ENCODE results near the gene VASP. TPM values are rescaled to one million over a fixed set of nuclear protein-coding genes. Genes with fewer than 3 reads are reported as not detected.

Gene VASP
- polyA plus RNA-seq, 3 donors: 132 to 154 (median 144) TPM

DNA sequence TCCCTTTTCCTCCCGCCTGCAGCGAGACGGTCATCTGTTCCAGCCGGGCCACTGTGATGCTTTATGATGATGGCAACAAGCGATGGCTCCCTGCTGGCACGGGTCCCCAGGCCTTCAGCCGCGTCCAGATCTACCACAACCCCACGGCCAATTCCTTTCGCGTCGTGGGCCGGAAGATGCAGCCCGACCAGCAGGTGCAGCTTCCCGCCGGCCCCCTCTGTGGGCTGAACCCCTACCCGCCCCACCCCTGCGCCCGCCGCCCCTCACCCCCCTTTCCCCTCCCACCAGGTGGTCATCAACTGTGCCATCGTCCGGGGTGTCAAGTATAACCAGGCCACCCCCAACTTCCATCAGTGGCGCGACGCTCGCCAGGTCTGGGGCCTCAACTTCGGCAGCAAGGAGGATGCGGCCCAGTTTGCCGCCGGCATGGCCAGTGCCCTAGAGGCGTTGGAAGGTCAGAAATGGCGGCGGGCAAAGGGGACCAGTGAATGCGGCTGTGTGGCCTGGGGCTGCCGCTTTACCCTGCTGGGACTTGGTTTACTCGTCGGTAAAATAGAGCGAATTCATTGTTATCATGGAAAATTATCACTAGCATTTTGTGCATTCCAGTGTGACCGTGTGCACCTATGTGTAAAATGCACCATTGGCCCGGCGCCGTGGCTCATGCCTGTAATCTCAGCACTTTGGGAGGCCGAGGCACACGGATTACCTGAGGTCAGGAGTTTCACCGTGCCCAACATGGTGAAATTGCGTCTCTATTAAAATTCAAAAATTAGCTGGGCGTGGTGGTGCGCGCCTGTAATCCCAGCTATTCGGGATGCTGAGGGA is 10.6 kb downstream of the VASP start:
- no peak overlapping the region for H2AFZ ChIP-seq (ENCODE audit: insufficient read depth, low read depth, low read length, poor library complexity, severe bottlenecking)
- no peak overlapping the region for H3K9ac ChIP-seq (ENCODE audit: insufficient read depth, low read length, poor library complexity, severe bottlenecking)
- Mint-ChIP-seq H3K27me3 (ENCODE audit: low read depth in 3 of 3) (no peaks in the 10 kb centered on the region), H3K4me3 (no peak overlapping the region), H3K4me1 (peaks cover 71% of the 10 kb centered on the region), H3K27ac (peak overlapping the region in 6 of 7 donors; percentile 60 to 99 (median 76)), H3K36me3 (peaks cover 51 to 88% of the 10 kb centered on the region in 2 donors), H3K9me3 (no peaks in the 10 kb centered on the region)
- H3K27me3 ChIP-seq (ENCODE audit: control insufficient read depth in 2 of 2, insufficient read depth in 2 of 2, low read length in 2 of 2): no peaks in the 10 kb centered on the region
- H3K4me3 ChIP-seq (replicated peaks in 1 of 3; ENCODE audit: low read depth in 2 of 3, low read length in 3 of 3): no peak overlapping the region
- TF ChIP-seq, protein P1, sequence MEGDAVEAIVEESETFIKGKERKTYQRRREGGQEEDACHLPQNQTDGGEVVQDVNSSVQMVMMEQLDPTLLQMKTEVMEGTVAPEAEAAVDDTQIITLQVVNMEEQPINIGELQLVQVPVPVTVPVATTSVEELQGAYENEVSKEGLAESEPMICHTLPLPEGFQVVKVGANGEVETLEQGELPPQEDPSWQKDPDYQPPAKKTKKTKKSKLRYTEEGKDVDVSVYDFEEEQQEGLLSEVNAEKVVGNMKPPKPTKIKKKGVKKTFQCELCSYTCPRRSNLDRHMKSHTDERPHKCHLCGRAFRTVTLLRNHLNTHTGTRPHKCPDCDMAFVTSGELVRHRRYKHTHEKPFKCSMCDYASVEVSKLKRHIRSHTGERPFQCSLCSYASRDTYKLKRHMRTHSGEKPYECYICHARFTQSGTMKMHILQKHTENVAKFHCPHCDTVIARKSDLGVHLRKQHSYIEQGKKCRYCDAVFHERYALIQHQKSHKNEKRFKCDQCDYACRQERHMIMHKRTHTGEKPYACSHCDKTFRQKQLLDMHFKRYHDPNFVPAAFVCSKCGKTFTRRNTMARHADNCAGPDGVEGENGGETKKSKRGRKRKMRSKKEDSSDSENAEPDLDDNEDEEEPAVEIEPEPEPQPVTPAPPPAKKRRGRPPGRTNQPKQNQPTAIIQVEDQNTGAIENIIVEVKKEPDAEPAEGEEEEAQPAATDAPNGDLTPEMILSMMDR (IDR thresholded peaks at IDR 0.05): no peak
- H3K9me3 ChIP-seq (replicated peaks in 1 of 2; ENCODE audit: control insufficient read depth in 1 of 2, insufficient read depth in 1 of 2, low read length in 2 of 2): no peaks in the 10 kb centered on the region
- 94% methylated on average over 32 of the region's 50 CpGs for WGBS (ENCODE audit: insufficient coverage)
- intact Hi-C loops (cut with micrococcal nuclease): no loop called here
- no peak for DNase-seq
- H4K20me1 ChIP-seq (ENCODE audit: insufficient read depth, low read length): peaks cover 95% of the 10 kb centered on the region
- H3K79me2 ChIP-seq (ENCODE audit: insufficient read depth, low read length): peaks cover 86% of the 10 kb centered on the region
- peaks cover 57 to 67% of the 10 kb centered on the region in 2 donors for H3K36me3 ChIP-seq (replicated peaks in 1 of 2; ENCODE audit: control insufficient read depth in 1 of 2, insufficient read depth in 2 of 2, low read length in 2 of 2)
- H3K4me2 ChIP-seq (replicated peaks; ENCODE audit: extremely low read depth, low read length, poor library complexity, severe bottlenecking): no peak overlapping the region
- H3K27ac ChIP-seq (ENCODE audit: low read depth in 1 of 2, low read length in 2 of 2): no peak overlapping the region
- H3K4me1 ChIP-seq (ENCODE audit: control insufficient read depth in 1 of 2, insufficient read depth in 2 of 2, low read length in 2 of 2): peaks cover 73 to 80% of the 10 kb centered on the region in 2 donors

DNA sequence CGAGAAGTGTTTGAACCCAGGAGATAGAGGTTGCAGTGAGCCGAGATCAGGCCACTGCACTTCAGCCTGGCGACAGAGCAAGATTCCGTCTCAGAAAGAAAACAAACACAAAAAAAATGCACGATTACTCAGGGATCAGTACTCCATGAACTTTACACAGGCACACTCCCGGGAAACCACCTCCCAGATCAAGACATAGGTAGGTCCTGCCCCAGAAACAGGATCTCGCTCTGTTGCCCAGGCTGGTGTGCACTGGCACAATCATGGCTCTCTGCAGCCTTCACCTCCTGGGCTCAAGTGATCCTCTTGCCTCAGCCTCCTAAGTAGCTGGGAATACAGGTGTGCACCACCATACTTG is 11.2 kb downstream of the VASP start:
- Histone ChIP-seq H3K36me3 (replicated peaks in 1 of 2; ENCODE audit: control insufficient read depth in 1 of 2, insufficient read depth in 2 of 2, low read length in 2 of 2) (peaks cover 58 to 68% of the 10 kb centered on the region in 2 donors), H3K4me2 (replicated peaks; ENCODE audit: extremely low read depth, low read length, poor library complexity, severe bottlenecking) (no peak overlapping the region), H4K20me1 (ENCODE audit: insufficient read depth, low read length) (peaks cover 95% of the 10 kb centered on the region), H3K4me1 (ENCODE audit: control insufficient read depth in 1 of 2, insufficient read depth in 2 of 2, low read length in 2 of 2) (peaks cover 73 to 80% of the 10 kb centered on the region in 2 donors), H3K9me3 (replicated peaks in 1 of 2; ENCODE audit: control insufficient read depth in 1 of 2, insufficient read depth in 1 of 2, low read length in 2 of 2) (no peaks in the 10 kb centered on the region), H3K4me3 (replicated peaks in 1 of 3; ENCODE audit: low read depth in 2 of 3, low read length in 3 of 3) (no peak overlapping the region), H3K27ac (ENCODE audit: low read depth in 1 of 2, low read length in 2 of 2) (no peak overlapping the region), H2AFZ (ENCODE audit: insufficient read depth, low read depth, low read length, poor library complexity, severe bottlenecking) (no peak overlapping the region), H3K9ac (ENCODE audit: insufficient read depth, low read length, poor library complexity, severe bottlenecking) (no peak overlapping the region), H3K79me2 (ENCODE audit: insufficient read depth, low read length) (peaks cover 80% of the 10 kb centered on the region), H3K27me3 (ENCODE audit: control insufficient read depth in 2 of 2, insufficient read depth in 2 of 2, low read length in 2 of 2) (no peaks in the 10 kb centered on the region)
- no peaks in the 10 kb centered on the region for H3K27me3 Mint-ChIP-seq (ENCODE audit: low read depth in 3 of 3)
- DNase-seq: no peak
- intact Hi-C loops (cut with micrococcal nuclease): no loop called here
- TF ChIP-seq, protein P1 (IDR thresholded peaks at IDR 0.05): no peak
- H3K4me1 Mint-ChIP-seq: peaks cover 69% of the 10 kb centered on the region
- peak overlapping the region in 4 of 7 donors; percentile 18 to 40 (median 33) for H3K27ac Mint-ChIP-seq
- WGBS (ENCODE audit: insufficient coverage): 100% methylated on average over 2 of the region's 7 CpGs
- no peak overlapping the region for H3K4me3 Mint-ChIP-seq
- H3K36me3 Mint-ChIP-seq: peaks cover 51 to 88% of the 10 kb centered on the region in 2 donors
- H3K9me3 Mint-ChIP-seq: no peaks in the 10 kb centered on the region
